KOPT-K1 (cell line): ENCODE results near the gene DCP1B.

ENCODE experiments used
- H3K27ac ChIP-seq: fragments of 200-600 bp; sonication (generic); 2 replicates; pipeline ENCODE4 v1.5.1; 2016; ENCODE audit warnings: antibody characterized with exemption, mild to moderate bottlenecking, low read depth, low read length; ENCODE audit not compliant: poor library complexity, severe bottlenecking
- H3K36me3 ChIP-seq: fragments of 200-600 bp; sonication (generic); 2 replicates; pipeline ENCODE4 v1.5.1; 2017; ENCODE audit warnings: antibody characterized with exemption, mild to moderate bottlenecking, low read length, moderate library complexity; ENCODE audit not compliant: insufficient read depth
- H3K9me3 ChIP-seq: fragments of 200-600 bp; sonication (generic); 2 replicates; pipeline ENCODE4 v1.5.1; 2017; ENCODE audit warnings: antibody characterized with exemption, low read length, mild to moderate bottlenecking; ENCODE audit not compliant: insufficient read depth, poor library complexity, severe bottlenecking

DCP1B gene

DNA sequence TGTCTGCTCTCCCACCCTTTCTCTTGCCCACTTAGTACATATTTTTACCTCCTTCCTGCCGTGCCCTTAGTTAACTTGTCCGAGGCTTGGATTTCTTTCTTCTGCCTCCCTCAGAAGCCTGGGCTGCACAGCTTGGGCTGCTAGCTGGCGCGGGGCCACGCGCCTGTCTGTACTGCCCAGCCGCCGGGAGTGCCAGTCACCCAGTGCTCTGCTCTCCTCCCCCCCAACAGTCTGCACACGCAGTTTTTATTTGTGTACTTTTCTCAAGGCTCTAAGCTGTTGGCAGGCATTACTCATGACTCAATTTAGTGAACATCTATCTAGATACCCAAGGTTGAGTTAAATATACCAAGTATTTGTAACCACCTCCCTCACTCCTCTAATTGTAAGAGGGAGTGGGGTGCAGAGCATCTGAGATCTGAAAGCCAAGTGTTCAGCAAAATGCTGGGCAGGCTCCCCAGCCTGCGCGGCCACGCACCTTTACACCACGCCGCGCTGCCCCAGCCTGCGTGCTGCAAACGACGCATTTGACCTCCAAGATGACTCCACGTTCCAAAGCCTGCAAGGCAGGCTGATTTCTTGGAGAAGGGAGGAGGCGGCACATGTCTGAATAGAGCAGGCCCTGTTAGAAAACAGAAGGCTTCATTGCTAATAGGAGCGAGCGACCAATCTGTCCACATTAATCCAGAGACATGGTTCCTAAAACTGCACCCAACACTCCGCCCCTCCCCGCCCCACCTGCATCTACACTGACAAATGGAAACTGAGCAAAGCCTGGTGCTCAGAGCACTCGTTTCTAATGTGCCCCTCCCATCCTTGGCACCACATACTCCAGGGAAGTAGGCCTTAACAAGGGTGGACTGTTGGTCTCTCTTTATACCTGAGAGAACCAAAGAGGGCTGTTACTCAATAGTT lies 67.6 kb downstream of the DCP1B start:
- no peaks in the 10 kb centered on the region for H3K9me3 ChIP-seq
- no peak overlapping the region for H3K27ac ChIP-seq
- H3K36me3 ChIP-seq: peaks cover 15% of the 10 kb centered on the region; the same call in 1 of the 2 replicates

DNA sequence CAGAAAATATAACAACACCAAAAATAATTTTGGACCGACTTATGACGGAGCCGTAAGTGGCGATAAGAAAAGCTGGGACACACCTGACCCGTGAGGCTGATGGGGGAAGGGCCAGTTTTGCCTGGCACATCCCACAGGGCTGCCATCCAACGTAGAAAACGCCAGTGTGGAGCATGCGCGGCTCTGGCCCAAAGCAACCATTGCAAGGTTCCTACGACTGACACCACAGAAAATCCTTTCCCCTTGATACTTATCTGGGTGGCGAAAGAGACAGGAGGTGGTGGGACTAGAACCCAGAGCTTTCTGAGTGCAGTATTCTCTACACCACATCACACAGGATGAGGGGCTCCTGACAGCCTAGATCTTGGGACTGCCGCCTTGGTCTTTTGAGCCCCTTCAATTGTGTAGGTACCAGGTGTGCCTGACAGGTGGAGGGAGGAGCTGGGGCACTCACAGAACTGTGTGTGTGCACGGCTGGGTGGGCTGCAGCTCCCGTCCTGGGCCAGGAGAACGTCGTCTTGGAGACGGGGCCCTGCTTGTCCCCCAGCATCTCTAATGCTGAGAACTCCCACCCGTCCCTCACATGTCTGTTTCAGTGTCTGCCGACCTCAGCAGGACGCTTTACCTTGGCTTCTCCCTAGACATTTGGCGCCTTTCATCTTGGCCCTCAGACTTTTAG lies 68.4 kb downstream of the DCP1B start:
- Histone ChIP-seq H3K27ac (no peak overlapping the region), H3K36me3 (peaks cover 15% of the 10 kb centered on the region; the same call in 1 of the 2 replicates), H3K9me3 (no peaks in the 10 kb centered on the region)

DNA sequence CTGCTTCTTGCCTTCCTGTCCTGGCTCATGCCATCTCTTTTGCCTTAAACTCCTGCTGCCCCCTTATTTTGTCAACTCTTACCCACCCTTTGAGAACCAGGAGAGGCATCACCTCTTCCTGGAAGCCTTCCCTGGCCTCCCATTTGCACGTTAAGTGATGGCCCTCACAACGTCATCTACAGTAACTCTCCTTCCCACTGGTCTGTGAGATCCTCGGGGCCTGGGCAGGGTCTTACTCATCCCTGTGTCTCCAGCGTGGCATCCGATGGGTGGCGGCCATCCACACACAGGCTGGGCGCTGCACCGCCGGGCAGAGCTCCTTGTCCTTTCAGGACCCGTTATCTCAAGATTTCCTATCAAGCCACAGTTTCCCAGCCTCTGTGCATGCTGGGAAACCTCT lies 69.0 kb downstream of the DCP1B start:
- H3K27ac ChIP-seq: no peak overlapping the region
- H3K9me3 ChIP-seq: no peaks in the 10 kb centered on the region

DNA sequence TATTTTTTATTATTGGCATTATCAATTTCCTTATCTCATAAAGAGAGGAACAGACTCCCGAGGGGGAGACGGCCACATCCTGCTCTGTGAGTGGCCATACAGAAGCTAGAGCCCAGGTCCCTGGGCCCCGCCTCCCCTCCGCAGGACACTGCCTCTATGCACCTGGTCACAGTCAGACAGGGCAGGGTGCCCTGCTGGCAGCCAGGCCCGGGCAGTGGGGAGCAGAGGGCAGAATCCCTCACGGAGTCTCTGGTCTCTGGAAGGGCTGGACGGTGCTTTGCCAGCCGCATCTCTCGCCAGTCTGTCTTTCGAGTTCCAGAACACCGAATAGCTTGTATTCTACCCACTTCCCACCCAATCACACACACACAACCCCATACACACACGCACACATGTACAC lies 69.4 kb downstream of the DCP1B start:
- no peaks in the 10 kb centered on the region for H3K9me3 ChIP-seq
- H3K36me3 ChIP-seq: peaks cover 15% of the 10 kb centered on the region; the same call in 1 of the 2 replicates
- H3K27ac ChIP-seq: no peak overlapping the region

More for the DNA sequence above, 69.0 kb downstream of the DCP1B start:
- peaks cover 15% of the 10 kb centered on the region; the same call in 1 of the 2 replicates for H3K36me3 ChIP-seq

- Histone ChIP-seq H3K9me3 (no peaks in the 10 kb centered on the region), H3K27ac (no peak overlapping the region), H3K36me3 (peaks cover 13% of the 10 kb centered on the region; the same call in 1 of the 2 replicates)
Measured at GRCh38 chr12:1934068-1934467, 70.2 kb downstream of the DCP1B start.

DNA sequence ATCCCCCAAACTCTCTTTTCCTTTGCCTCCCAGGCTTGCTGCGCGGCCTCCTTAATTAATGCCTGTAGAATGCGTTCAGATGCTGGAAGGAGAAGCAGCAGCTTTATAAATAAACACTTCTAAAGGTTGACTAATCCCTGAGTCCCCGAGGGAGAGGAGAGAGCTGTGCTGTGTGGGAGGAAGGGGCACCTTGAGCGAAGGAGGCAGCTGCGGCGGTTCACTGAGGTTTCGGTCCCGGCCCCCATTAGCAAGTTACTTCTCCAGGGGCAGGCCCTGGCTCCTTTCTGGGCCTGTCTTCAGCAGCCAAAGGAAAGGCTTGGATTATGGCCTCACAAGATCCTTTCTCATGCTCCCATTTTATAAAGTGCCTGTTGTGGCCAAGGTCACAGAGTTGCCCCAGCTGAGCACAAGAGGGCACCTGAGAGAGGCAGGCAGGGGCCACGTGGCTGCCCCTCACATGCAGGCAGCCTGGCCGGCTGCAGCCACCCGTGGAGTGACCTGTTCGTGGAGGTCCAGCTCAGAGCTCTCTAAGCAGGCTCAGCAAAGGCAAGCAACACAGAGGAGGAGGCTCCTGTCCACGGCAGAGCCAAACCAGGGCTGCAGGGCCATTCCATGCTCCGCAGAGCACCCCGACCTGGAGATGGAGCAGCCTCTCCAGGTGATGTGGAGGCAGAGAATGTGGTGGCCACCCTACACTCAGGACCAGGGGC lies 70.8 kb downstream of the DCP1B start:
- H3K36me3 ChIP-seq: peaks cover 7% of the 10 kb centered on the region; the same call in 1 of the 2 replicates
- no peaks in the 10 kb centered on the region for H3K9me3 ChIP-seq
- no peak overlapping the region for H3K27ac ChIP-seq

DNA sequence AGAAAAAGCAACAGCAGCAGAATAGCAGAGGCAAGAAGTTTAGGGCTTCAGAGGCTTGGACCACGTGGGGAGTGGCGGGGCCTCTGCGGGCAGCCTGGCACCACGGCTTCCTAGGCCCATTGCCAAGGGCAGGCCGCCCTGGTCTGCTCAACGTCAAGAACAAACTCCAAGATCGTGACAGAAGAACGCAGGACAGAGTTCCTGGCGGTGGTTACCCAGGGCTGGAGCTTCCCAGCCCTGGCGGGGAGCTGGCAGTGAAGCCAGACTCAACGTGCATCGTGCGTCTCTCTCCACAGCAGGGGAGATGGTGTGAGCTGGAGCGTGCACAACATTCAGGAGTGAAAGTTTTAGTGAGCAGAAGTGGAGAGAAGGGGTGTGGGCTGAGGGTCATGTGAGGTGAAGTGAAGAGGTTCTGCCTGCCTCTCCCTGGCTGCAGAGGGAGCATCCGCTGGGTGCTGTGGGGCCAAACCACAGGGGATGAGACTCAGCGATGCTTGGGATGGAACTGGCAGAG lies 71.9 kb downstream of the DCP1B start:
- Histone ChIP-seq H3K9me3 (no peaks in the 10 kb centered on the region), H3K27ac (no peak overlapping the region), H3K36me3 (no peaks in the 10 kb centered on the region)

GRCh38 chr12:1931642-1932041 lies 72.6 kb downstream of the DCP1B start:
- Histone ChIP-seq H3K36me3 (no peaks in the 10 kb centered on the region), H3K27ac (no peak overlapping the region), H3K9me3 (no peaks in the 10 kb centered on the region)

DNA sequence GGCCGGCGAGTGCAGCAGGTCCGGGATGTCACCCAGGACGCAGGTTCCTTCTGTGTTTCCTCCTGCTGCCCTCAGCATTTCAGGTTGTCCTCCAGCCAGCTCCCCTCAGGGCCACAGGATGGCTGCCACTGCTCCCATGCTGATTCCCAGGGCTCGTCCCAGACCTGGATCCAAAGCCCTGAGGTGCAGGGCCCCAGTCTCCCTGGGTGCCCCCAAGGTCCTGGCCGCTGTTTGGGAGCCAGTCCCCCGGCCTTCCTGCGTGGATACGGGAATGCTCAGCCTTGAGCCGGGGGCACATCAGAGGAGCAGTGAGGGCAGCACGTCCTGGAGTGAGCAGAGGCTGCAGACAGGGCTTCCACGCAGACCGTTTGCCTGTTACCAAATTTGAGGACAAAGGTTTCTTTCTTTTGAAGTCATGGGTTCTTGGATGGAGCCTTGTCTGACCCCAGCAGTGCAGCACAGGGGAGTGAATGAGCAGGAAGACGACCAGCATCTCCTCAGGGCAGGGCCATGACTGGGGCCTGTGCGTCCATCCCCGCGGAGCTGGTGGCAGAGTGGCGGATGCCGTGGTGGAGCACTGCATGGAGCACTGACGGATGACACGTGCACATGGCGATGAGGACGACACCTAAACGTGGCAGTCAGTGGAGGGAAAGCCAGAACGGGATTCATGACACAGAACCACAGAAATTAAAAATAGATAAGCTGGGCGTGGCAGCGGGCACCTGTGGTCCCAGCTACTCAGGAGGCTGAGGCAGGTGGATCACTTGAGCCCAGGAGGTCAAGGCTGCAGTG lies 73.3 kb downstream of the DCP1B start:
- Histone ChIP-seq H3K27ac (no peak overlapping the region), H3K9me3 (no peaks in the 10 kb centered on the region), H3K36me3 (no peaks in the 10 kb centered on the region)

DNA sequence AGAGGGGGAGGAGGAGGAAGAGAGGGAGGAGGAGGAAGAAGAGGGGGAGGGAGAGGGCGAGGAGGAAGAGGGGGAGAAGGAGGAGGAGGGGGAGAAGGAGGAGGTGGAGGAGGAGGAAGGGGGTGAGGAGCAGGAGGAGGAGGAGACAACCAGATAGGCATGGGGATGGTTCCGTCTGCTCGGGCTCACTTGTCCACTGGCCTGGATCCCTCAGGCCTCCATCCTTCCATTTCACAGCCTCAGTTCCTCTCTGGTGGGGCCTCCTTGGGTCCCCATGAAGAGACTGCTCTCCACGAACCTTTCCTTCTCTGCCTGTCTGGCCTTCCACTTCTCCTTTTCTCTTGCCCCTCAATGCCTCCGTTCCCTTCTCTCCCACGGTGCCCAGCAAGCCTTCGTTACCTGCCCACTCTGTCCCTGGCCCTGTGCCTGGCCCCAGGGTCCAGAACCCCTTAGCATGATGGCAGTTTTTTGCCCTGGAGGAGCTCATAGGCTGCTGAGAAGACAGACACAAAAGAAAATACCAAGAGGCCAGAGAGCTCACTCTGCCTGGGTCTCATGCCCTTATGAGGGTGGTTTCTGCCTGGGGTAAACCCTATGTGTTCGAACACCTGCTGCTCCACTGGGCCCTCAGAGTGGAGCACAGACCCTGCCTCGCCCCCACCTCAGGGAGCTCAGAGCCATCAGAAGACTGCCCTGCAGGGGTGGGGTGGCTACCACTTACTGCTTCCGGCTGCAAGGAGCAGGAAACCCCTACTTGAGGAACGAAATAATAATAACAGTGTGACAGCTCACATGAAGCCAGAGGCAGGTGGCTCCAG lies 74.1 kb downstream of the DCP1B start:
- Histone ChIP-seq H3K9me3 (no peaks in the 10 kb centered on the region), H3K36me3 (no peaks in the 10 kb centered on the region), H3K27ac (no peak overlapping the region)

GRCh38 chr12:1929241-1929984 lies 74.8 kb downstream of the DCP1B start:
- H3K27ac ChIP-seq: no peak overlapping the region
- H3K36me3 ChIP-seq: no peaks in the 10 kb centered on the region
- no peaks in the 10 kb centered on the region for H3K9me3 ChIP-seq

DNA sequence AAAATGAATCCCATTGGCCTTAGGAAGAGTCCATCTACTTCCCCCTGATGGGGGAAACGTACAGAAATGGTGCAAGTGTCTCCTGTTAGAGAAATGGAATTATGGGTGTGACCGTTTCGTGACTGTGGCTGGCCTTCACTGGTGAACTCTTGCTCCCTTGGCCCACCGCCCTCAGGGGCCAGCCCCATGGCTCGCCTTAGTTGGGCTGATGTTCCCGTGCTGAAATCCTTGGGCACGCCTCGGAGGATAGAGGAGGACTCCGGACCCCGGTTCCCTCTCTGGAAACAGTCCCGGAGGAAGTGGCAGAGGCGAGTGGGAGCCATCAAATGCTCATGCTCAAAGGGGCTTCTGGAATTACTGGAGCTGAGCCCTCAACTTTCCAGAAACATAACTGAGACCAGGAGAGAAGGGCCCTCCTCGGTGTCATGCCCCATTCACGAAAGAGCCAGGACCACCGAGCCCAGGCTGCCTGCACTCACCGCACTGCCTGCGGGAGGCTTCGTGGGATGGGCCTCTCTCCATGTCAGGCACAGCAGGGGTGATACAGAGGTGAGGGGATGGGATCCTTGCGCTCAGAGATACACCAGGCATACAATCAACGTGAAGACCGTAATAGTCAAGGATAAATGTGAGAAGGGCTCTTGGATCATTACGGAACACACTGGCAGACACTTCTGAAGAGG lies 75.7 kb downstream of the DCP1B start:
- H3K27ac ChIP-seq: no peak overlapping the region
- no peaks in the 10 kb centered on the region for H3K36me3 ChIP-seq
- H3K9me3 ChIP-seq: no peaks in the 10 kb centered on the region
